NCI-H1694 treated with DMSO at 0.1 percent for 48 hours (cell line): ENCODE results near the gene RAPGEF1.
"Not testable (repeated sequence)": the region's sequence is repeated elsewhere in the genome, so short reads cannot be mapped to it uniquely, and the experiment has no call there.

Source experiments
- DNase-seq: peaks from one replicate; lab custom pipeline; 2025; lab: John Stamatoyannopoulos, UW

Gene RAPGEF1

DNA sequence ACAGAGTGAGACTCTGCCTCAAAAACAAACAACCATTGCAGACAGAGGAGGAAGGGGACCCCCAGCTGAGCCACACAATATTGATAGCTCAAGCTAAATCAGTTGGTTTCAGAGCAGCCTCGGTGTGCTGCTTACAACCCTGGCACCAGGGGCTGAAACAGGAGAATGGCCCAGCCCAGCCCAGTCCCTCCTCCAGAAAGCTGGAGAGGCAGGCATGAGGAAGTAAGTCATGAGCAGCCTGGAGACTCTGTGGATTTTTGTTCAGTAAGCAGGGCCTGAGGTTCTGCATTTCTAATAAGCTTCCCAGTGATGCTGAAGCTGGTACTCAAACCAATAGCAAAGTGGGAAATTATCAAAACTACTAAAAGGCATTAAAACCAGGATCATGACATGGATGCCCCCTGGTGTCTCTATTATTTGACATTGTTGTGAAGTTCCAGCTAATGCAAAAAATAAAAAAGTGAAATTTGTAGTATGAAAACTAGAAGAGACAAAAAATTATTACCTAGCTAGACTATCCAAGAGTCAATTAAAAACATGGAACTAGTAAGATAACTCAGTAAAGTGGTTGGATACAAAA lies 180.4 kb downstream of the RAPGEF1 start:
- DNase-seq = no peak

DNA sequence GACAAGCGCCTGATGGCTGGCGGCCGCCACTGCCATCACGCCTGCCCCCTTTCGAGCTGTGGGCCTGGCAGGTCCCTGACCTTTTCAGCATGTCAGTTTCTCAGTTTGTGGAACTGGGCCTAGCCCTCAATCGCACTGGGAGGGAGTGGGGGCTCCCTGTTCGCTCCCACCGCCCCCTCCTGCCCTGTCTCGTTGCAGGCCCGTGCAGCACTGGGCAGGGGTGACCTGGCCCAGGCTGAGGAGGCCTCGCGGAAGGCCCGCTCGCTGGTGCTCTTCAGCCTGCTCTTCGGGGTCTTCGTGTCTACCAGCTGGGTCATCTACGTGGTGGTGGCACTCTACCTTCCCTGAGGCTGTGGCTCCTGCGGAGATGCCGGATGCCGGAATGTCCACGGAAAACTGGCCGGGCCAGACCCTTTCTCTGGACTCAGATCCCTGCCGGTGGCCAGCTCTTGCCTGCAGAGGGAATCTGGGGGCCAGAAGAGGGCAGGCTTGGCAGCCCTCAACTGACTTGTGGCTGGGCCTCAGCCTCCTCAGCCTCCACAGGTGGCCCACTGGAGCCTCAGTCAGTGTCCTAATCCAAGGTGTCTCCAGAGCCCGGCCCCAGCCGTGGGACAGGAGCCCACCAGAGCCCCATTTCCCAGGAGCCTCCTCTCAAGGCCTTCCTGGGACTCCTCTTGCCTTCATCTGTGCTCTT lies 181.9 kb downstream of the RAPGEF1 start:
- no peak for DNase-seq

DNA sequence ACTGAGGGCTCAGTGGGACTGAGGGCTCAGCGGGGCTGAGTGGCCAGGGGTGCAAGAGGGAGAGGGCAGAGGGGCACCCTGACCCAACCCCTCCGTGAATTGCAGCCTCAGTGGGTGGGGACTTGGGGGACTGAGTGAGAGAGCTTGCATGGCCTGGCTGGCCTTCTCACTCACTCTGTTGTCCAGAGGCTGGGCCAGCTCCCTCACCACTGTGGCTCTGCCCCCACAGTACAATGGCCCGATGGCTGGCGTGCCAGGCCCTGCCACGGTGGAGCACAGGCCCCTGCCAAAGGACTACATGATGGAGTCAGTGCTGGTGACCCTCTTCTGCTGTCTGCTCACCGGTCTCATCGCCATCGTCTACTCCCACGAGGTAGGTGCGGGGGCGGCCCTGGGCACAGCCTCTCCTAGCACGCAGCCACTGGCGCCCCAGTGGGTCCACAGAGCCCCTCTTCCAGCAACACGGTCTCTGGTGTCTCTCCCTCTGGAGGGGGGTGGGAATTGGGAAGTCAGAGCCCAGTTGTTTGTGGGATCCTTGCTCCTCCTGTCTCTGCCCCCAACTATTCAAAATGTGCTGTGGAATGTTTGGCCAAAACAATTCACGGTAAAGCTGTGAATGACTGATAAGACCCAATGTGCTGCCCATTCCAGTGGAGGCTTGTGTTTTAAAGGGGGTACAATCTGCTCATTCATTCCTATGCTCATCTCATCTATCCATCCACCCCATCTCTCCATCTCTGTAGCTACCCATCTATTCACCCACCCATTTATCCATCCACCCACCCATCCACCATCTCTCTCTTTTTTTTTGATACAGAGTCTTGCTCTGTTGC lies 183.8 kb downstream of the RAPGEF1 start:
- DNase-seq = no peak

DNA sequence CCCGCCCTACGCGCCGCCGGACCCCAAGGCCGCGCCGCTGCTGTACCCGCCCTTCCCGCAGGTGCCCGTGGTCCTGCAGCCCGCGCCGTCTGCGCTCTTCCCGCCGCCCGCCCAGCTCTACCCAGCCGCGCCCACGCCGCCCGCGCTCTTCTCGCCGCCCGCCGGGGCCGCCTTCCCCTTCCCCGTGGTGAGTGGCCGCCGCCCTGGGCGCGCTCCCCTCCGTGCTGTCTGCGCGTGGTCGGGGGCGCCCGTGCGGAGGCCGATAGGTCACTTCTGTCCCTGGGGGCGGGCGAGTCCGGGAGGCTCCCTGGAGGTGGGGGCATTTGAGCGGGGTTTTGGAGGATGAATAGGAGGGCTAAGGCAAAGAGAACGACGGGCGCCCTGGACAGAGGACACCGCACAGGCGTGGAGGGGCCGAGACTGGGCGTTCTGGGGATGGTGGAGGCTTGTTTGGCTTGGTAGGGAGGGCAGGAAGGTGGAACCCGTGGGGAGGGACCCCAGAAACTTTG lies 185.0 kb downstream of the RAPGEF1 start:
- DNase-seq = no peak

DNA sequence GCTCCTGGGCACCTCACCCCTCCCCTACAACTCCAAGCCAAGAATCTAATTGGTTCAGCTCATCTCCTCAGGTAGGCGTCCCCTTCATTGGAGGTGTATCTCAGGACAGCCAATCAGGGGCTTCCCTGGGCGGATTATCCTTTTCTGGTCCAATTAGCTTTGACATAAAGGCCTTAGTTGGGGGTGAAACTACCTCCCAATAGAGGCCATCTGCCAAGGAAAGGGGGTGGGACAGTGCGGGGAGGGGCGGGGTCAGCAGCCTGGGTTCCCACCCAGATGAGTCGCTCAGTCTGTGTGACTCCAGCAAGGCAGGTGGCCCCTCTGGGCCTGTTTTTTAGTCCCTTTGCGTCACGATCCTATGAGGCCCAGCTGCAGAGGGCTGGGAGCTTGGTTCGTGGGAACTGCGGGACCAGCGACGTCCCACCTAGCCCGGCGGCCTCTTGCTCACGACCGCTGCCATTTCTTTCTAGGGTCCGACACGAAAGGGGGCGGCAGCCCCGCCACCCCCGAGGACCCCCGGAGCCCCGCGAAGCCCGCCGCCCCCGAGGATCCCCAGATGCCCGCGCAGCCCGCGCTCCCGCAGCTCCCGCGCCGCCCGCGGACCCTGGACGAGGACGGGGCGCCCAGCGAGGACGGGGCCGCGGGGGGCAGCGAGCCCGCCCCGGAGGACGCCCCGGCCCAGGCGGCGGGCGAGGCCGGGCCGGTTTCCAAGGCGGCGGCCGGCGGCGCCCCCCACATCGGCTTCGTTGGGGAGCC lies 185.6 kb downstream of the RAPGEF1 start:
- DNase-seq = no peak

DNA sequence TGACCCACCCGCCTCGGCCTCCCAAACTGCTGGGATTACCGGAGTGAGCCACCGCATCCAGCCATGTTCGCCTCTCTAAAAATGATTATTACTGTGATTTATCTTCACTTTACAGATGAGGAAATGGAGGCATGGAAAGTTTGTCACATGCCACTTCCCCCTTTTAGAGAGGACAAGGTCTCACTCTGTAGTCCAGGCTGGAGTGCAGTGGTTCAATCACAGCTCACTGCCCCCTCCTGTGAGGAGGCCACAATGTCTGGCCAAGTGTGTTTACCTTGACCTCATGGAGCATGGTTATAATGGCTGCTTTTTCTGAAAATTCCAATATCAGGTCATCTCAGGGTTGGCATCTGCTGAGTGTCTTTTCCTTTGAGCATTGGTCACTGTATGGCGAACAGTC lies 187.8 kb downstream of the RAPGEF1 start:
- no peak for DNase-seq

DNA sequence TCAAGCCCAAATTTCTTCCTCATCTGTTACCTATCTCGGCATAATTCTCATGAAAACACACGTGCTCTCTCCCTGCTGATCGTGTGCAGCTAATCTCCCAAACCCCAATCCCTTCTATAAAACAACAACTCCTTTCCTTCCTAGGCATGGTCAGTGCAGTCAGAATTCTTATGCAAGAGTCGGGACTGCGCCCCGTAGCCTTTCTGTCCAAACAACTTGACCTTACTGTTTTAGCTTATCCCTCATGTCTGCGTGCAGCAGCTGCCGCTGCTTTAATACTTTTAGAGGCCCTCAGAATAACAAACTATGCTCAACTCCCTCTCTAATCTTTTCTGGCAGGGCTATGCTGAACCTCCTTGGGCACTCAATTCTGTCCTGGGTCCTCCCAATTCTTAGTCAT lies 189.4 kb downstream of the RAPGEF1 start:
- DNase-seq = not testable (repeated sequence)

DNA sequence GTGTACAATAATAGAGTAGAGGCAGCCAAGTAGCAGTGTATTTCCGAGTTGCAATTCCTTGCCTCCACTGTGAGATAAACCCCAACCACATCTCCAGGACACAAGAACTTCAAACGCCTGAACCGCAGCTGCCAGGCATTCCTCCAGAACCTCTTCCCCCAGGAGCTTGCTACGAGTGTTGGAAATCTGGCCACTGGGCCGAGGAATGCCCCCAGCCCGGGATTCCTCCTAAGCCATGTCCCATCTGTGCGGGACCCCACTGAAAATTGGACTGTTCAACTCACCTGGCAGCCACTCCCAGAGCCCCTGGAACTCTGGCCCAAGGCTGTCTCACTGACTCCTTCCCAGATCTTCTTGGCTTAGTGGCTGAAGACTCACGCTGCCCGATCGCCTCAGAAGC lies 190.7 kb downstream of the RAPGEF1 start:
- DNase-seq = not testable (repeated sequence)

DNA sequence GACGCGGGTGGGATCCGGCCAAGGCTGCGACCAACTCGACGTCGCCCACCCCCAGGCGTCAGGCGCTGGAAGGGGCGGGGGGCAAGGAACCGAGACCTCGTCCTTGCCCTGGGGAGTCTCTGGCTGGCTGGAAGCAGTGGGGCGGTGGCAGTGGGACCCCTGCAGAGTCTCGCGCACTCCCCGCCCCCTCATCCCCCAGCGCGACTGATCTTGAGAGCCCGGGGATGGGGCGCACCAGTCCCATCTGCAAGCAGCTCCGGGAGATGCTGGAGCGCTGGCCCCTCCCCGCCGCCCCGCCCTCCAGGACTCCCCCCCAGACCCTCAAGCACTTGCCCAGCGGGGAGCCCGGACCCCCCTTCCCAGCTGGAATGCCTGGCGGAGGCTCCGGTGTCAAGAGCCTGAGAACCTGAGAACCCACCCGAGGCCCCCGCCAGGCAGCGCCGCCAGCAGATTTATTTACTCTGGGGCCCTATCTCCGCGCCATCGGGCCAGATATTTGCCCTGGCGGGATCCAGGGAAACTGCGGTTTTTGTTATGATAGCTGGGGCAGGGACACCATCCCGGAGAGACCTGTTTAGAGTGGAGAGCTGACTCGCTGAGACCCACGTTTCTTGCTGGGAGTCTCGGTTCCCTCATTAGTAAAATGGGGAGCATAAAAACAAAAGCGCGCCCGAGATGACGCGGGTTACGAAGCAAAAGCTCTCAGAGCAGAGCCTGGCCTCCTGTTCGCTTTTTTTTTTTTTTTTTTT lies 193.4 kb downstream of the RAPGEF1 start:
- DNase-seq = peak; percentile 4

DNA sequence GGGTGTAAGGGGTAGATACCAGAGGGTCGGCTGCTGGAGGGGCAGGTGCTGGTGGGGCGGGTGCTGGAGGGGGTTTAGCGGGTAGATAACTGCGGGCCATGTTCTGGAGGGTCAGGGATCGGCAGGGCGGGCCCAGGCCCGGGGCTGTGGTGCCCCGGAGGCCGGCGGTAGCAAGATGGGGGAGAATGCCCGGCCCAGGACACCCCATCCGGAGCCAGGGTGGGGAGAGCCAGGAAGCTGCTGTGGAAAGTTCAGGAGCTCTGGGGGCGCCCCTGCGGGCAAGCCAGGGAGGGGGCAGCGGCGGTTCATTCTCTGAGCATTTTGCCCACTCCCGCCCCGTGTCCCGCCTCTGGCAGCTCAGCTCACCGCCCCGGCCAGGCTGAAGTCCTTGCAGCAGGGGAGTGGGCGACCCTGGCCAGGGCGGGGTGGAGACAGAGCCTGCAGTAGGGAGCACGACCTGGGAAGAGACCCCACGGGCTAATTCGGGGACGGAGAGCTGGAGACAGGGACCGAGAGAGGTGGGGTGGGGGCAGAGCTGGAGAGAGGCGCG lies 194.0 kb downstream of the RAPGEF1 start:
- DNase-seq = no peak

DNA sequence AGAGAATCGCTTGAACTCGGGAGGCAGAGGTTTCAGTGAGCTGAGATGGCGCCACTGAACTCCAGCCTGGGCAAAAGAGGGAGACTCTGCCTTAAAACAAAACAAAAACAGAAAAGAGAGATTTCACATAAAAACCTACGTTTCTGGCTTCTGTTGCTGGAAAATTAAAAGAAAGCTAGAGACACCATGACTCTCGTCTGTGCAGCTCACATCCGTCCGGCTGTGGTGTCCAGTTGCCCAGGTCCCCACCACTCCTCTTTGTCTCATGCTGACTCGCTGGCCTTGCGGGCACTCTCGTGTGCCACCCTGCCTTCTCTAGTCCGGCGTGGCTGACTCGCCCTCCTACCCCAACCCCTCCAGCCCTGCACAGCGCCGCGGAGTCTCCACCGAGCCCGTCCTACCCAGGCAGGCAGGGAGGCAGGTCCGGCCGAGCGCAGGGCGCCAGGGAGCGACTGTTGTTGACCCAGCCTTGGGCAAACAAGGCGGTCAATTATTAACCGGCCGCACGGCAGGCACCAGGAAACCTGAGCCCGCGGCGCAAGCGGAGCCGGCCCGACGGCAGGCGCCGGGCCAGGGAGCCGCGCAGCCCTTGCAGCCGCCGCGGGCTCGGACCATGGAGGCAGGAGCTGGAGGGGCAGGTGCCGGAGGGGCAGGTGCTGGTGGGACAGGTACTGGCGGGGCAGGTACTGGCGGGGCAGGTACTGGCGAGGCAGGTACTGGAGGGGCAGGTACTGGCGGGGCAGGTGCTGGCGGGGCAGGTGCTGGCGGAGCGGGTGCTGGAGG lies 194.7 kb downstream of the RAPGEF1 start, which contains the start of gene PRRT1B:
TSS of gene PRRT1B (plus strand) at position 521 of the 783 bp plus-strand sequence. CDS start at position 614, 93 bp downstream.
- DNase-seq = no peak

DNA sequence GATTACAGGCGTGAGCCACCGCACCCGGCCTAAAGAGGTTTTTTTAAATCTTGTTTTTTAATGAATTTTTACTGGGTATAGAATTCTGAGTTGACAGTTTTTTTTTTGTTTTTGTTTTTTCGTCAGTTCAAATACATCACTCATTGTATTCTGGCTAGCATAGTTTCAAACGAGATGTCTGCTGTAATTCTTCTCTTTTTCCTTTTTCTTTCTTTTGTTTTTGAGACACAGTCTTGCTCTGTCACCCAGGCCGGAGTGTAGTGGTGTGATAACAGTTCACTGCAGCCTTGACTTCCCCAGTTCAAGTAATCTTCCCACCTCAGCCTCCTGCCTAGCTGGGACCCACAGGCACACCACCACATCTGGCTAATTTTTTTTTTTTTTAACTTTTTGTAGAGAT lies 196.7 kb downstream of the RAPGEF1 start:
- DNase-seq = no peak

DNA sequence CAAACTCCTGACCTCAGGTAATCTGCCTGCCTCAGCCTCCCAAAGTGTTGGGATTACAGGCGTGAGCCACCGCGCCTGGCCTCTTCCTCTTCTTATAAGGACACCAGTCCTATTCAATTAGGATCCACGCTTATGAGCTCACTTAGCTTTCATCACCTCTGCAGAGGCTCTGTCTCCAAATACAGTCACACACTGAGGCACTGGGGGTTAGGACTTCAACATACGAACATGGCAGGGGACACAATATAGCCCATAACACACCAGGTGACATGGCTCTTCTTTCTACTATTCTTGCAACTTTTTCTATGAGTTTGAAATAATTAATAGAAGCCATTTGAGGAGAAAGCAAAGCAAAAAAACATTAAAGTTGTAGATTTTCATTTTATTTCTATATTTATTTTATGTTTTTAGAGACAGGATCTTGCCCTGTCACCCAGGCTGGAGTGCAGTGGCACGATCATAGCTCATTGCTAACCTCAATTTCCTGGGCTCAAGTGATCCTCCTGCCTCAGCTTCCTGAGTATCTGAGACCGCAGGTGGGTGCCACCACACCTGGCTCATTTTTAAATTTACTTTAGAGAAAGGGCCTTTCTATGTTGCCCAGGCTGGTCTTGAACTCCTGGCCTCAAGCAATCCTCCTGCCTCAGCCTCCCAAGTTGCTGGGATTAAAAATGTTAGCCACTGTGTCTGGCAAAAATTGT lies 200.5 kb downstream of the RAPGEF1 start:
- DNase-seq = no peak

DNA sequence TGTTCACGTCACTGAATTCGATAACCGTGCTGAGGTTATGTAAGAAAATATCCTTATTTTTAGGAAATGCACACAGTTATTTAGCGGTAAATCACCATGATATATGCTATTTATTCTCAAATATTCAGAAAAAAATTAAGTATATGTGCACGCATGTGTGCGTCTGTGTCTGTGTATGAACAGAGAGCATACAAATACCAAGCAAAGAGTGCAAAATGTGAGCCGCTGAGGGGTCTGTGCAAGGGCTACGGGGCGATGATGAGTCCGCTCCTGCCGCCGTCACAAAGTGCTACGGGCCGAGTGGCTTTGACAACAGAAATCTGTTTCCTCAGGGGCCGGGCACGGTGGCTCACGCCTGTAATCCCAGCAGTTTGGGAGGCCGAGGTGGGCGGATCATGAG lies 201.9 kb downstream of the RAPGEF1 start:
- no peak for DNase-seq

DNA sequence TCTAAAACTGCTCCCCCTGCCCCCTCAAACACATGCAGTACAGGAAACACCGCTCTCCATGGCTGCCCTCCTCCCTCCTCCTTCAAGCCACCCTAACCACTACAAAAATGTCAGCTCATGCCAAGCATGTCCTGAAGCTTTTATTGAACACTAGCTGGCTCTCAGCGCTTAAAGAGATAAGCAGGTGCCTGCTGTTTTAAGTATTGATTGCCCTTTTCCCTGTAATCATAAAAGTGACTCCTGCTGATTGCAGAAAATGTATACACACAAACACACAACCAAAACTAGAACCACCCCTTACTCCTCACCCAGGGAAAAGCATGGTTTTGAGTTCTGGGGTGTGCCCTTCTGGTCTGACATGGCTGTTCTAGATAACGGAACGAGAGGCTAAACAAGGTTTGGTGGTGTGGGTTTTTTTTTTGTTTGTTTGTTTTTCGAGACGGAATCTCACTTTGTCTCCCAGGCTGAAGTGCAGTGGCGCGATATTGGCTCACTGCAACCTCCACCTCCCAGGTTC lies 205.1 kb downstream of the RAPGEF1 start:
- DNase-seq = no peak

DNA sequence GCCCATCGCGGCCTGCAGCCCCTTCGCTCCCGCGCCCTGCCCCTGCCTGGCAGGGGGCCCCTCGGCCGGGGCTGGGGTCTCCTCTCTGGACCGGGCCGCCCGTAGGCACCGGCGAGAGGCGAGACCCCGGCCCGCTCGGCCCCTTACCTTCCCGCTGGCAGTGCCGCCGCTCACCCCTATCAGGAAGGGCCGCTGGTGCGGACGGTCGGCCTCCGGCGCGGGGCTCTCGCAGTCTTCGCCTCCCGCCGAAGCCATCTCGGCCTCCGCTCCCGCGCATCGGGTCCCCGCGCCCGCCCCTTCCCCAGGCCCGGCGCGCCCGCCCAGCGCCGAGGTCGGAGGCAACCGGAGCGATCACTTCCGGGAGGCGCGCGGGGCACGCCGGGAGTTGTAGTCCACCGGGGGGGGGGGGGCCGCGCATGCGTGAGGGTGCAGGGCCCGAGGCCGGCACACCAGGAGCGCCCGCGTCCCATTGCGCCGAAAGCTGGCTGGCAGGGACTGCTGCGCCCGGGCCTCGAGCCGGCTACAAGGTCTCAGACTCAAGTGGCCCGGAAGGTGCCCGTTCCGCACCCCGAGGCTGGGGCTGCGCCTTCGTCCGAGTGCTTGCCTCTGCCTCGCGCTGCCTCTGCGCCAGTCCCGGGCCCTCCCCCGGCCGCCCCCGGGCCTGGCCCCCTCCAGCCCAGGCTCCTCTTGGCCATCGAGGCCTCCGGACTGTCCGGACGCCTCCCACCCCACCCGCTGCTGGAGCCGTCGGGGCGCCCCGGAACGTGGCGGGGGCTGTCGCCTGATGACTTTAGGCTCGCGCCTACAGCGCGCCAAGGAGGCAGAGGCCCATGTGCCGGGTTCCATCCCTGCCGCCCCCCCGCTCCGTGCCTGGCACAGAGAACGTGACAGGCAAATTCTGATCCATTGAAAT lies 208.7 kb downstream of the RAPGEF1 start, which contains the start of gene UCK1:
TSS of gene UCK1 (minus strand) at position 344 of the 913 bp plus-strand sequence. CDS start at position 255, 89 bp downstream.
- peak; percentile 55 for DNase-seq

DNA sequence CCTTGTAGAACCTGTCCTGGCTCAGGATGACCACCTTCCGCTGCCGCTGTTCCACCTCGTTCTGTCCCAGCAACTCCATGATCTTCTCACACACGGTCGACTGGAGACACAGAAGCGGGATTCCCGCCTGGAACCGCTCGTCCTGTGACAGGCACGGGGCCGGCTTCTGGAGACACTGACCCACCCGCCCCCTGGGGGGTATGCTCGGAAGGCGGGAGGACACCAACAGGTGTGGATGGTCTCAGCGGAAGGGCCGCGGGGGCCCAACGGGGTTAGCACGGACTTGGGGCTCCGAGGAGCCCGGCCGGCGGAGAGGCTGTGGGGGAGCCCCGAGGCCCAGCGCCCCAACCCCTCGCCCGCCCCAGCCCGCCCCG lies 209.3 kb downstream of the RAPGEF1 start:
- DNase-seq = no peak
